WERI-Rb-1 (cell line): Measurements from ENCODE around the gene NELFCD.
A peak's percentile ranks its signal among the peaks of the same experiment; 100 is the strongest.
"Not testable (repeated sequence)": the region's sequence is repeated elsewhere in the genome, so short reads cannot be mapped to it uniquely, and the experiment has no call there.

Experiments
- DNase-seq: peaks from one replicate; pipeline ENCODE4 v3.0.0-alpha.2; 2020
- H3K27ac ChIP-seq: fragments of 250-450 bp; sonication (Bioruptor Pico); 2 replicates; pipeline ENCODE4 v1.5.1; 2020; ENCODE audit warnings: mild to moderate bottlenecking, moderate library complexity
- H3K27me3 ChIP-seq: fragments of 250-450 bp; sonication (Bioruptor Pico); 2 replicates; pipeline ENCODE4 v1.5.1; 2021; ENCODE audit warnings: mild to moderate bottlenecking, low read depth, moderate library complexity; ENCODE audit not compliant: insufficient read depth, severe bottlenecking
- H3K36me3 ChIP-seq: fragments of 250-450 bp; sonication (Bioruptor Pico); 2 replicates; pipeline ENCODE4 v1.5.1; 2020; ENCODE audit warnings: mild to moderate bottlenecking, moderate library complexity
- H3K4me3 ChIP-seq: 2 replicates; pipeline ENCODE4 v1.5.1; 2011; ENCODE audit warnings: low read depth, mild to moderate bottlenecking, control low read depth, low read length
- H3K9me3 ChIP-seq: fragments of 250-450 bp; sonication (Bioruptor Pico); 2 replicates; pipeline ENCODE4 v1.5.1; 2021; ENCODE audit warnings: mild to moderate bottlenecking, moderate library complexity; ENCODE audit not compliant: severe bottlenecking
- TF ChIP-seq, protein P1 (sequence below): IDR thresholded peaks from 2 replicates; pipeline ENCODE4 v1.5.1; 2011; ENCODE audit warnings: low read depth, mild to moderate bottlenecking, control low read depth, inconsistent platforms, low read length

NELFCD gene

DNA sequence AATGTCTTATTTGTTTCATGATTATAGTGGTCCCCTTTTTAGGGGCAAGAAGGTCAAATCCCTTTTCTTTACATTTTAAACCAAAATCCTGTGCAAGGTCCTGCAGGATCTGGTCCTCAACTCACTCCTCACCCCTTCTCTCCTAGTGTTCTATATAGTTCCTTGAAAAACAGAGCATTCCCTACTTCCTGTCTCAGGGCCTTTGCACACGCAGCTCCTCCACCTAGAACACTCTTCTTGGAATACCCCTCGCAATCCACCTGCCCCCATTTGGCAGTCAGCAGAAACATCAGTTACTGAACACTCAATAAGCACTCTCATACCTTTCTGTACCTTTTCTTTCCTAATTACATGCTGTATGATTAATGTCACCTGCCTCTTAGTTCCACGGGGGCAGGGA, 54.3 kb downstream of the NELFCD start:
- Histone ChIP-seq H3K4me3 (no peak overlapping the region), H3K9me3 (no peaks in the 10 kb centered on the region), H3K36me3 (peaks cover 72% of the 10 kb centered on the region), H3K27me3 (no peaks in the 10 kb centered on the region), H3K27ac (no peak overlapping the region)
- DNase-seq: no peak
- TF ChIP-seq, protein P1, sequence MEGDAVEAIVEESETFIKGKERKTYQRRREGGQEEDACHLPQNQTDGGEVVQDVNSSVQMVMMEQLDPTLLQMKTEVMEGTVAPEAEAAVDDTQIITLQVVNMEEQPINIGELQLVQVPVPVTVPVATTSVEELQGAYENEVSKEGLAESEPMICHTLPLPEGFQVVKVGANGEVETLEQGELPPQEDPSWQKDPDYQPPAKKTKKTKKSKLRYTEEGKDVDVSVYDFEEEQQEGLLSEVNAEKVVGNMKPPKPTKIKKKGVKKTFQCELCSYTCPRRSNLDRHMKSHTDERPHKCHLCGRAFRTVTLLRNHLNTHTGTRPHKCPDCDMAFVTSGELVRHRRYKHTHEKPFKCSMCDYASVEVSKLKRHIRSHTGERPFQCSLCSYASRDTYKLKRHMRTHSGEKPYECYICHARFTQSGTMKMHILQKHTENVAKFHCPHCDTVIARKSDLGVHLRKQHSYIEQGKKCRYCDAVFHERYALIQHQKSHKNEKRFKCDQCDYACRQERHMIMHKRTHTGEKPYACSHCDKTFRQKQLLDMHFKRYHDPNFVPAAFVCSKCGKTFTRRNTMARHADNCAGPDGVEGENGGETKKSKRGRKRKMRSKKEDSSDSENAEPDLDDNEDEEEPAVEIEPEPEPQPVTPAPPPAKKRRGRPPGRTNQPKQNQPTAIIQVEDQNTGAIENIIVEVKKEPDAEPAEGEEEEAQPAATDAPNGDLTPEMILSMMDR: no peak

DNA sequence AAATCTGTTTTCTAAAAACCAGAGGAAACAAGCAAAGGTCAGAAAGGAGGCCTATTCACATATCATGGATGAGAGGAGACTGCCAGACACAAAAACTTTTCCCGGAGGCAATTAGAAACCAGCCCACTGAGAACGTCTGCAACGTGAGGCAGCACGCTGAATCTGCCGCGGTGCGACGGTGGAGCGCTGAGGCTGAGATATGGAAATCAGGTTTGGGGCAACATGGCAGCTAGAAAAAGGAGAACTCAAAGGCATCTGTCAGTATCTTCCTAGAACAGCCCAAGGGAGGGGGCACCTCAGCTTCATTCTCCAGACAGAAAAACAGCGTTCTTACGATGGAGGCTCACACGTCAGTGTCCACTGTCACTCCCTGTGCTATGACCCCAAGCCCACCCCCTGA, 56.3 kb downstream of the NELFCD start:
- Histone ChIP-seq H3K9me3 (no peaks in the 10 kb centered on the region), H3K36me3 (peaks cover 71% of the 10 kb centered on the region), H3K27ac (no peak overlapping the region), H3K27me3 (no peaks in the 10 kb centered on the region), H3K4me3 (no peak overlapping the region)
- no peak for DNase-seq
- TF ChIP-seq, protein P1: no peak

DNA sequence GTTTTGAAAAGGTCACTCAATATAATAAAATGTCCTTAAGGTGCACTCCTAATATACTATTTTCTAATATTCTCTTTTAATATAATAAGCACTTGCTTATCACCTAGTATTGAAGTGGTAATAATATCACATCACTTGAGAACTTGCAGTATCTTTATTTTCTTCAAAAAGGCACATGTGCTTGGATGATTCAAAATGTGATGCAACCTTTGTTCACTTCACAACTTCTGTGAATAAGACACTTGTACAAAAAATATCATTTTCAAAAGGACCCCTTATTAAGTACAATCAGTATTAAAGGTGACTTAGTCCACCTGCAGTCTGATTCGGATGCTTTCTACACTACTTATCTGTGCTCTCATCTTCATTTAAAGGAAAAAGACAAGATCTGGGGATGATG, 58.2 kb downstream of the NELFCD start:
- Histone ChIP-seq H3K4me3 (no peak overlapping the region), H3K27me3 (no peaks in the 10 kb centered on the region), H3K9me3 (no peaks in the 10 kb centered on the region), H3K36me3 (peaks cover 63% of the 10 kb centered on the region), H3K27ac (no peak overlapping the region)
- TF ChIP-seq, protein P1: no peak
- no peak for DNase-seq

DNA sequence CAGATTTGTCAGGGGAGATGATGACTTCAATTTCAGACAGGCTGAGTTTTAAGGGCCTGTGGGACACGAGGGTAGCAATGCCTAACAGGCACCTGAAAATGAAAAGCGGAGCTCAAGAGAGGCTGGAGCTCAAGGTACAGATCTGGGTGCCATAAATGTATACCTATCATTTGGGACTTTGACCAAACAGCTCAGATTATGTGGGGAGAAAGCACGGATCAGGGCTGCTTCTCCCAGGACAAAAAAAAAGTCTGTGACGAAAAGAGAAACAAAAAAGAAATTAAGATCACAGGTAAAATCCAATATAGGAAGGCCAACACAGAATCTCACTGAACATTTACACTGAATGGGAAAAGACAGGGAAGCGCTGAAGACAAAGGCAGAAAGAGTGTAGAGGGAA, 59.6 kb downstream of the NELFCD start:
- TF ChIP-seq, protein P1: no peak
- DNase-seq: no peak
- Histone ChIP-seq H3K36me3 (peaks cover 52% of the 10 kb centered on the region), H3K4me3 (no peak overlapping the region), H3K9me3 (no peaks in the 10 kb centered on the region), H3K27me3 (no peaks in the 10 kb centered on the region), H3K27ac (no peak overlapping the region)

DNA sequence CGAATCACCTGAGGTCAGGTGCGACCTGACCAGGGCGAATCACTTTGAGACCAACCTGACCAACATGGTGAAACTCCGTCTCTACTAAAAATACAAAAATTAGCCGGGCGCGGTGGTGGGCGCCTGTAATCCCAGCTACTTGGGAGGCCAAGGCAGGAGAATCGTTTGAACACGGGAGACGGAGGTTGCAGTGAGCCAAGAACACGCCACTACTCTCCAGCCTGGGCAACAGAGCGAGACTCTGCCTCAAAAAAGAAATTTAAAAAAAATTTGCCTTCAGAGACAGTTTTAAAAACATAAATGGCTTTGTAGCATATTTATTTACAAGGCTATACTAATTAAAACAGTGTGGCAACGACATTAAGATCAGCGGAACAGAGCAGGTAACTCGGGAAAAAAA, 60.4 kb downstream of the NELFCD start:
- DNase-seq, H3K27me3 ChIP-seq, H3K9me3 ChIP-seq, H3K27ac ChIP-seq: not testable (repeated sequence)
- H3K36me3 ChIP-seq: peaks cover 44% of the 10 kb centered on the region
- H3K4me3 ChIP-seq: peak overlapping the region; percentile 69

DNA sequence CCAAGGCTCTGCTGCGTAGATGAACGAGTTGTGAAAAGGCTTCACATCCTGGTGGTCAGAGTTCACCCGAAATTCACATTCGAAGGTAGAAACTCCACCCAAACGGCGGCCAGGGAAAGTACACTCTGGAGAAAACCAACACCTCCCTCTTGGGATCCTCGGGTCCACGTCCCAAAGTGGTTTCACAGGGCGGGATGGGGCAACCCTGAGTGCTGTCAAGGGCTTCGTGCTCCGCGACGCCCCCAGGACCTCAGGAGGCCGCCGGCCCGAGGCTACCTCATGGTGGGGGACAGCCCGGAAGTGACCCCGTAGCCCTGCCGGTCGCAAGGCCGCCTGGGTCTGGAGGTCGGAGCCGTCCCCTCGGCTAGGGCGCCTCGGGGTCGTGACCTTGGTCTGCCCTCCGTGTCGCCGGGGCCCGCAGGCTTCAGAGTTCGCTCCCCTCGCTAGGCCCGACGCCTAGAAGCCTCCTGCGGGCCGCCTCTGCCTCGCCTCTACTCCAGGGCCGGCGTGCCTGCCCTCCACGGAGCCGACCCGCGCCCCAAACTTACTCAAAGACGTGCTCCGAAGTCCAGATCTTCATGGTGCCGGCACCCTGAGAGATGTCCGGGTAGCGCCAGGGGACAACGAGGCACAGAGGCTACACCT, 61.2 kb downstream of the NELFCD start, which contains the start of gene PRELID3B:
Gene PRELID3B, minus strand, starts transcription at position 636 of the 645 bp plus-strand sequence. Its CDS starts 56 bp downstream, at position 580.
- TF ChIP-seq, protein P1: no peak
- peak within 1 kb of the TSS; percentile 69 for H3K4me3 ChIP-seq
- DNase-seq: peak; percentile 30
- H3K27ac ChIP-seq: peak within 1 kb of the TSS; percentile 77
- peaks cover 36% of the 10 kb centered on the region for H3K36me3 ChIP-seq
- H3K27me3 ChIP-seq: no peaks in the 10 kb centered on the region
- H3K9me3 ChIP-seq: no peaks in the 10 kb centered on the region
